CD4-positive, alpha-beta T cell (primary cell): ENCODE measurements around the gene PNPLA7. TPM values are rescaled to one million over a fixed set of nuclear protein-coding genes. Genes with fewer than 3 reads are reported as not detected.
A peak's percentile ranks its signal among the peaks of the same experiment; 100 is the strongest.
"Not testable (repeated sequence)": the region's sequence is repeated elsewhere in the genome, so short reads cannot be mapped to it uniquely, and the experiment has no call there.

Source experiments
- ATAC-seq: fragments of 200-7000 bp; cut with Tn5 transposase; one replicate; pipeline ENCODE4 v1.10.0; 2022; ENCODE audit warnings: mild to moderate bottlenecking; ENCODE audit not compliant: poor library complexity
- CTCF ChIA-PET: fragments of 350-600 bp; sonication (Branson Sonifier 250); formaldehyde crosslinking; loops from one replicate; lab custom pipeline; 2021; ENCODE audit warnings: antibody characterized with exemption, inconsistent platforms; lab: Charles Lee
- POLR2A ChIA-PET: fragments of 350-600 bp; sonication (Branson Sonifier 250); formaldehyde crosslinking; loops from one replicate; lab custom pipeline; 2021; ENCODE audit warnings: antibody characterized with exemption, inconsistent platforms; lab: Charles Lee
- DNase-seq, 14 experiments: peaks; one replicate each; pipeline ENCODE4 v3.0.0-alpha.2; 2013 to 2020; ENCODE audit warnings: mixed read lengths in 2 of 14
- H3K27ac ChIP-seq, 2 donors: one replicate each; pipeline versions ENCODE4 v1.5.1 to v1.7.0; 2013; ENCODE audit warnings: low read length in 2 of 2, low read depth in 1 of 2, mild to moderate bottlenecking in 1 of 2
- H3K27me3 ChIP-seq, 2 experiments: 1 replicate in 1 of 2; 2 replicates in 1 of 2; pipeline versions ENCODE4 v1.6.1 to v1.7.0; 2013; ENCODE audit warnings: low read length in 2 of 2, control low read depth in 1 of 2, mild to moderate bottlenecking in 1 of 2, moderate library complexity in 1 of 2; ENCODE audit not compliant: insufficient read depth in 2 of 2, control insufficient read depth in 1 of 2
- H3K36me3 ChIP-seq: one replicate; pipeline ENCODE4 v1.6.1; 2013; ENCODE audit warnings: low read length, control low read depth; ENCODE audit not compliant: insufficient read depth
- H3K4me1 ChIP-seq: one replicate; pipeline ENCODE4 v1.6.1; 2013; ENCODE audit warnings: low read length, control low read depth; ENCODE audit not compliant: insufficient read depth
- H3K4me3 ChIP-seq: one replicate; pipeline ENCODE4 v1.5.1; 2013; ENCODE audit warnings: mild to moderate bottlenecking, low read length, moderate library complexity
- H3K9me3 ChIP-seq, 2 experiments: 1 replicate in 1 of 2; 2 replicates in 1 of 2; pipeline versions ENCODE4 v1.6.1 to v1.7.0; 2013; ENCODE audit warnings: low read length in 2 of 2, mild to moderate bottlenecking in 2 of 2, control low read depth in 1 of 2, moderate library complexity in 1 of 2; ENCODE audit not compliant: control insufficient read depth in 1 of 2, insufficient read depth in 1 of 2
- H3K27ac Mint-ChIP-seq: one replicate; pipeline ENCODE4 v1.8.0; 2020; ENCODE audit warnings: mixed read lengths
- H3K27me3 Mint-ChIP-seq: one replicate; pipeline ENCODE4 v1.8.0; 2021; ENCODE audit warnings: mixed read lengths
- H3K36me3 Mint-ChIP-seq: one replicate; pipeline ENCODE4 v1.8.0; 2021; ENCODE audit warnings: low read depth, mixed read lengths
- H3K4me1 Mint-ChIP-seq: one replicate; pipeline ENCODE4 v1.8.0; 2021; ENCODE audit warnings: low read depth, mixed read lengths
- H3K4me3 Mint-ChIP-seq: one replicate; pipeline ENCODE4 v1.8.0; 2020; ENCODE audit warnings: mild to moderate bottlenecking, mixed read lengths
- H3K9me3 Mint-ChIP-seq: one replicate; pipeline ENCODE4 v1.8.0; 2020; ENCODE audit warnings: mixed read lengths
- intact Hi-C, 2 experiments: fragments of 100-400 bp; cut with DNase I in 1 of 2; cut with micrococcal nuclease in 1 of 2; formaldehyde crosslinking; loops; one replicate each; pipeline versions ENCODE4 v1.15.1 to v1.9.0; 2023 to 2025; cut with DNase I, micrococcal nuclease
- total RNA-seq, 174 experiments: library from RNA in 2 of 174; stranded (reverse) in 2 of 174; gene quantifications; one replicate each; pipeline ENCODE4 v1.2.3 and lab custom pipeline; 2021 to 2026
- TF ChIP-seq, protein P1 (sequence below): fragments of 200-600 bp; IDR thresholded peaks from one replicate; pipeline ENCODE4 v1.8.0; 2022; ENCODE audit warnings: antibody characterized with exemption, mild to moderate bottlenecking

Gene PNPLA7
- total RNA-seq, 2 experiments from 2014 or later: 7.8 to 8.4 TPM

DNA sequence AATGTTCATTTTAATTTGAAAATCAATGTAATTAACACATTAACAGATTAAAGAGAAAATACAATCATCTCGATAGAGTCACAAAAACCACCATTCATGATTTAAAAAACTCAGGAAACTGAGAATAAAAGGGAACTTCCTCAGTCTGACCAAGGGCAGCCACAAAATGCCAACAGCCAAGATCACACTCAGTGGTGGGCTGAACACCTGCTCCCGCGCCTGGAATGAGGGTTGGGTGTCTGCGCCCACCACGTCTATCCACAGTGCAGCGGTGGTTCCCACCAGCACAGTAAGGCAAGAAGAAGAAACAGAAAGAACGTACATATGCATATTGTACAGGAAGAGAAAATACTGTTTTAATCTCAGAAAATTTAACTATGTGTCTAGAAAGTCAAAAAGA is 79.4 kb downstream of the PNPLA7 start:
- H3K36me3 ChIP-seq: no peaks in the 10 kb centered on the region
- POLR2A ChIA-PET: no interaction called here
- CTCF ChIA-PET: no interaction called here
- no peaks in the 10 kb centered on the region for H3K4me1 ChIP-seq
- H3K27me3 ChIP-seq: no peaks in the 10 kb centered on the region
- H3K4me3 ChIP-seq: no peak overlapping the region
- no peak overlapping the region for H3K27ac Mint-ChIP-seq
- H3K27me3 Mint-ChIP-seq: no peaks in the 10 kb centered on the region
- peaks cover 3% of the 10 kb centered on the region for H3K9me3 Mint-ChIP-seq
- no peak overlapping the region for H3K4me3 Mint-ChIP-seq
- TF ChIP-seq, protein P1, sequence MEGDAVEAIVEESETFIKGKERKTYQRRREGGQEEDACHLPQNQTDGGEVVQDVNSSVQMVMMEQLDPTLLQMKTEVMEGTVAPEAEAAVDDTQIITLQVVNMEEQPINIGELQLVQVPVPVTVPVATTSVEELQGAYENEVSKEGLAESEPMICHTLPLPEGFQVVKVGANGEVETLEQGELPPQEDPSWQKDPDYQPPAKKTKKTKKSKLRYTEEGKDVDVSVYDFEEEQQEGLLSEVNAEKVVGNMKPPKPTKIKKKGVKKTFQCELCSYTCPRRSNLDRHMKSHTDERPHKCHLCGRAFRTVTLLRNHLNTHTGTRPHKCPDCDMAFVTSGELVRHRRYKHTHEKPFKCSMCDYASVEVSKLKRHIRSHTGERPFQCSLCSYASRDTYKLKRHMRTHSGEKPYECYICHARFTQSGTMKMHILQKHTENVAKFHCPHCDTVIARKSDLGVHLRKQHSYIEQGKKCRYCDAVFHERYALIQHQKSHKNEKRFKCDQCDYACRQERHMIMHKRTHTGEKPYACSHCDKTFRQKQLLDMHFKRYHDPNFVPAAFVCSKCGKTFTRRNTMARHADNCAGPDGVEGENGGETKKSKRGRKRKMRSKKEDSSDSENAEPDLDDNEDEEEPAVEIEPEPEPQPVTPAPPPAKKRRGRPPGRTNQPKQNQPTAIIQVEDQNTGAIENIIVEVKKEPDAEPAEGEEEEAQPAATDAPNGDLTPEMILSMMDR: no peak
- peaks cover 8% of the 10 kb centered on the region for H3K36me3 Mint-ChIP-seq
- DNase-seq: peak in 1 of 14 experiments; percentile 15
- peaks cover 11% of the 10 kb centered on the region for H3K4me1 Mint-ChIP-seq
- no peak for ATAC-seq
- H3K27ac ChIP-seq: no peak overlapping the region
- intact Hi-C loops: no loop called here
- peaks cover 3 to 25% of the 10 kb centered on the region in 2 experiments for H3K9me3 ChIP-seq

DNA sequence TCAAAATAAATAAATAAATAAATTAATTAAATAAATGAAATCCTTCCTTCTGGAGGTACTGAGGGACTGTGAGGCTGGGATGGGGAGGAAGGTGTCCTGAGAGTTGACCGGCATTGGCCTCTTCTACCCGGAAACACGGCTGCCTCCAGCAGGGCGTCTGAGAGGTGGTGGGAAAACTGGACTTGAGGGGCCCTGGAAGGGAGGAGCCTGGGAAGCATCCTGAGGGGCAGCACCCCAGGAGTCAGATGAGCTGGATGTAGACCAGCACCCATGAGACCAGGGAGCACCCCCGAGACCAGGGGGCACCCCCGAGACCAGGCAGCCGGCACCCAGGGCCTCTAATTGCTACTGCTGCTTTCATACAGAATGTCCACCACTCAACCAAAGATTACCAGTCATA is 82.3 kb downstream of the PNPLA7 start:
- intact Hi-C loops: loop anchor here in 1 of 2 experiments (5.0 kb wide), 1 partner anchor 54 kb away; no protein-coding TSS in a partner anchor
- H3K36me3 Mint-ChIP-seq: no peaks in the 10 kb centered on the region
- H3K27me3 Mint-ChIP-seq: no peaks in the 10 kb centered on the region
- H3K27me3 ChIP-seq: no peaks in the 10 kb centered on the region
- H3K4me3 ChIP-seq: no peak overlapping the region
- DNase-seq: peak in 1 of 14 experiments; percentile 8
- H3K9me3 ChIP-seq: peaks cover 0 to 4% of the 10 kb centered on the region in 2 experiments
- ChIA-PET POLR2A (no interaction called here), CTCF (no interaction called here)
- H3K36me3 ChIP-seq: no peaks in the 10 kb centered on the region
- no peak overlapping the region for H3K4me3 Mint-ChIP-seq
- TF ChIP-seq, protein P1: no peak
- ATAC-seq: no peak
- no peak overlapping the region for H3K27ac ChIP-seq
- no peaks in the 10 kb centered on the region for H3K9me3 Mint-ChIP-seq
- H3K27ac Mint-ChIP-seq: no peak overlapping the region
- peaks cover 14% of the 10 kb centered on the region for H3K4me1 Mint-ChIP-seq
- H3K4me1 ChIP-seq: peaks cover 6% of the 10 kb centered on the region

DNA sequence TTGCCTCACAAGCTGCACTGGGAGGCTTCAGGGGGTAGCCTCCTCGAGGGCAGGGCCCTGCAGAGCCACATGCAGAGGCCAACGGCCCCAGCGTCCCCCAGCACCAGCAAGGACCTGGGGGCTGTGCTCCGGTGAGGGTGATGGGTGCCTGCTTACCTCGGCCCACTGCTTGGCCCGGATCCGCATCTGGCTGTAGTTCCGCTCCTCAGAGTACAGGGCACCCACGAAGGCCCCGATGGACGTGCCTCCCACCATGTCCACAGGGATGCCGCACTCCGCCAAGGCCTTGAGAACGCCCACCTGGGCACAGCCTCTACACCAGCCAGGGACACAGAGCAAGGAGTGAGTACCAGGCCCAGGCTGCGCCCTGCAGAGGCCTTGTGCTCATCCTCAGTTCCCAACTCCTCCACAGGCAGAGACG is 83.0 kb downstream of the PNPLA7 start:
- Mint-ChIP-seq H3K4me3 (no peak overlapping the region), H3K4me1 (peaks cover 17% of the 10 kb centered on the region), H3K27ac (no peak overlapping the region), H3K9me3 (no peaks in the 10 kb centered on the region), H3K27me3 (no peaks in the 10 kb centered on the region), H3K36me3 (no peaks in the 10 kb centered on the region)
- ATAC-seq (no peak), DNase-seq (no peak)
- POLR2A ChIA-PET: no interaction called here
- TF ChIP-seq, protein P1: no peak
- H3K27me3 ChIP-seq: no peaks in the 10 kb centered on the region
- CTCF ChIA-PET: no interaction called here
- no peak overlapping the region for H3K4me3 ChIP-seq
- H3K27ac ChIP-seq: no peak overlapping the region
- H3K36me3 ChIP-seq: no peaks in the 10 kb centered on the region
- H3K4me1 ChIP-seq: peaks cover 13% of the 10 kb centered on the region
- intact Hi-C loops: loop anchor here in 1 of 2 experiments (5.0 kb wide), 1 partner anchor 55 kb away; no protein-coding TSS in a partner anchor
- H3K9me3 ChIP-seq: no peaks in the 10 kb centered on the region

DNA sequence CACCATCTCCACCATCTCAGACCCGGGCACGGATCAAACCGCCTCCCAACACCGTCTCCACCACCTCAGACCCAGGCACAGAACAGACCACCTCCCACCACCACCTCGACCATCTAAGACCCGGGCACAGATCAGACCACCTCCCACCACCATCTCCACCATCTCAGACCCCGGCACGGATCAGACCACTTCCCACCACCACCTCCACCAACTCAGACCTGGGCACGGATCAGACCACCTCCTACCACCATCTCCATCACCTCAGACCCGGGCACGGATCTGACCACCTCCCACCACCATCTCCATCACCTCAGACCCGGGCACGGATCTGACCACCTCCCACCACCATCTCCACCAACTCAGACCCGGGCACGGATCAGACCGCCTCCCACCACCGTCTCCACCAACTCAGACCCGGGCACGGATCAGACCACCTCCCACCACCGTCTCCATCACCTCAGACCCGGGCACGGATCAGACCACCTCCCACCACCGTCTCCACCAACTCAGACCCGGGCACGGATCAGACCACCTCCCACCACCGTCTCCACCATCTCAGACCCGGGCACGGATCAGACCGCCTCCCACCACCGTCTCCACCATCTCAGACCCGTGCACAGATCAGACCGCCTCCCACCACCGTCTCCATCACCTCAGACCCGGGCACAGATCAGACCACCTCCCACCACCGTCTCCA is 83.7 kb downstream of the PNPLA7 start:
- POLR2A ChIA-PET, ATAC-seq: not testable (repeated sequence)

More for the DNA sequence above, 83.7 kb downstream of the PNPLA7 start:
- H3K9me3 ChIP-seq, H3K27me3 ChIP-seq, H3K4me3 ChIP-seq, H3K9me3 Mint-ChIP-seq, H3K27ac ChIP-seq, DNase-seq, H3K4me3 Mint-ChIP-seq, CTCF ChIA-PET, H3K27me3 Mint-ChIP-seq, H3K36me3 ChIP-seq, H3K27ac Mint-ChIP-seq, H3K36me3 Mint-ChIP-seq: not testable (repeated sequence)
- H3K4me1 ChIP-seq: peaks cover 19% of the 10 kb centered on the region
- peaks cover 23% of the 10 kb centered on the region for H3K4me1 Mint-ChIP-seq
- intact Hi-C loops: loop anchor here in 1 of 2 experiments (5.0 kb wide), 1 partner anchor 56 kb away; no protein-coding TSS in a partner anchor
